Measurements from ENCODE around the gene TPRX1. TPM values are rescaled to one million over a fixed set of nuclear protein-coding genes. Genes with fewer than 3 reads are reported as not detected.

TPRX1 gene
- total and polyA plus RNA-seq, 2 of the 4 experiments (the other 2 are of a cell fraction): not detected

DNA sequence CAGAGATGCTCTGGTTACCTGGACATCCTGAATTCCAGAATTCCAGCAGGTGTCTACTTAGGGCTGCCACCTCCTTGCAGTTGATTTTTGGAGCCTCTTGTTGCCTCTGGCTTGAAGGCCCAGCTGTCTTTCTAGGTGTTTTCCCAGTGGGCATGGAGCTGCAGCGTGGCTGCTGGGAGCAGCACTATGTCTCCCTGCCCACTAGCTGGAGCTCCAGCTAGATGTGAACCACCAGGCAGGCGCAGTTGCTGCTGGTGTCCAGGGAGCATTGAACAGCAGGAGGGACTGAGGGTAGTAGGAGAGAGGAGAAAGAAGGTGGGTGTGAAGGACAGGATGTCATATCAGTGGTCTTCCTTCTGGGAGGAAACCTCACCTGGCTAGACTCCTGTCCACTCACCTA, 35.7 kb downstream of the TPRX1 start:
- H2BK5ac ChIP-seq (ENCODE audit: low read depth, low read length, poor library complexity, severe bottlenecking): no peak overlapping the region
- H4K20me1 ChIP-seq (ENCODE audit: insufficient read depth, low read length): no peaks in the 10 kb centered on the region
- H4K5ac ChIP-seq (ENCODE audit: low read depth, low read length): no peak overlapping the region
- no peak overlapping the region for H2AFZ ChIP-seq (replicated peaks; ENCODE audit: low read length, poor library complexity)
- no peak overlapping the region for H3K9ac ChIP-seq (ENCODE audit: low read depth, low read length)
- no peak overlapping the region for H3K56ac ChIP-seq (ENCODE audit: extremely low read depth, insufficient read depth, low read length)
- peaks cover 9% of the 10 kb centered on the region for H3K27me3 ChIP-seq (ENCODE audit: control insufficient read depth, insufficient read depth, low read length)
- BruUV-seq (replicated peaks): no TSS peak
- no peaks in the 10 kb centered on the region for H3K79me1 ChIP-seq (ENCODE audit: low read depth in 1 of 2, low read length in 2 of 2)
- H4K91ac ChIP-seq (ENCODE audit: insufficient read depth, low read depth, low read length): no peak overlapping the region
- no peak overlapping the region for H2BK20ac ChIP-seq (ENCODE audit: low read depth, low read length)
- CTCF ChIA-PET: no interaction called here
- DNase-seq (no peak), ATAC-seq (ENCODE audit: low read depth) (no peak)
- in situ Hi-C loops (cut with MboI; ENCODE audit: low sequenced_read_pairs) (no loop called here), intact Hi-C loops (cut with micrococcal nuclease) (no loop called here), dilution Hi-C loops (cut with HindIII; ENCODE audit: low sequenced_read_pairs, unreplicated experiment) (no loop called here)
- H3K9me1 ChIP-seq (ENCODE audit: insufficient read depth, low read length): no peaks in the 10 kb centered on the region; the same call in 1 of the 2 replicates
- H3K14ac ChIP-seq (replicated peaks; ENCODE audit: low read depth, low read length): no peak overlapping the region
- H3K4ac ChIP-seq (ENCODE audit: low read depth, low read length): no peak overlapping the region
- no peaks in the 10 kb centered on the region for H3K4me1 ChIP-seq (ENCODE audit: control insufficient read depth, insufficient read depth, low read length)
- H3K18ac ChIP-seq (ENCODE audit: low read depth, low read length): no peak overlapping the region
- no peaks in the 10 kb centered on the region for H3K9me3 ChIP-seq (ENCODE audit: control insufficient read depth, insufficient read depth, low read length)
- H3K4me2 ChIP-seq (ENCODE audit: low read depth, low read length): no peak overlapping the region
- WGBS, 2 experiments (ENCODE audit: extremely low coverage in 2 of 2, insufficient read length in 1 of 2): 60% methylated on average over 1 of the region's 2 CpGs; no CpG with 5 or more reads in 1 of the 2 experiments
- H2BK15ac ChIP-seq (ENCODE audit: low read depth, low read length): no peak overlapping the region
- no peak overlapping the region for H3K4me3 ChIP-seq (ENCODE audit: insufficient read depth, low read depth, low read length)
- no peak overlapping the region for H2BK120ac ChIP-seq (ENCODE audit: low read depth, low read length)
- no peak overlapping the region for H2AK5ac ChIP-seq (ENCODE audit: low read depth, low read length)
- no peak overlapping the region for H3K23ac ChIP-seq (ENCODE audit: low read depth, low read length)
- H3K36me3 ChIP-seq (ENCODE audit: control insufficient read depth, insufficient read depth, low read length): no peaks in the 10 kb centered on the region
- H4K8ac ChIP-seq (ENCODE audit: low read depth in 2 of 2, low read length in 2 of 2): no peak overlapping the region
- POLR2A ChIA-PET (ENCODE audit: unreplicated experiment): interaction anchor here (0.6 kb wide), 1 partner anchor 9 kb away, joined by 5 read pairs; no protein-coding TSS in a partner anchor
- TF ChIP-seq POLR2A (IDR thresholded peaks at IDR 0.05; ENCODE audit: low read depth, low read length) (no peak), MAFK (IDR thresholded peaks at IDR 0.05; ENCODE audit: low read depth, low read length) (no peak), RAD21 (IDR thresholded peaks at IDR 0.05; ENCODE audit: low read length) (no peak), CTCF (conservative IDR thresholded peaks at IDR 0.05; ENCODE audit: low read depth, low read length) (0 out of 2 replicates have a peak, but pooled peaks have one; percentile 1)
- H3K27ac ChIP-seq (ENCODE audit: insufficient read depth, low read length): no peak overlapping the region
- H2AK9ac ChIP-seq (replicated peaks; ENCODE audit: low read depth, low read length, poor library complexity): no peak overlapping the region

Measured in IMR-90 (cell line).